HUDEP-2 (cell line): ENCODE results near the gene RAB4A.

ENCODE experiments used
- DNase-seq, 76 experiments: peaks; one replicate each; lab custom pipeline; 2025; ENCODE audit not compliant: unreplicated experiment in 76 of 76; lab: John Stamatoyannopoulos, UW

Gene RAB4A

GRCh38 chr1:229293528-229294204 is 22.8 kb downstream of the RAB4A start:
- DNase-seq = no peak

GRCh38 chr1:229295745-229296144 is 24.8 kb downstream of the RAB4A start:
- no peak for DNase-seq

- no peak for DNase-seq
Observed at GRCh38 chr1:229296541-229296941, 25.6 kb downstream of the RAB4A start.

- no peak for DNase-seq
Observed at GRCh38 chr1:229297746-229298145, 26.8 kb downstream of the RAB4A start.

- no peak for DNase-seq
Observed at GRCh38 chr1:229298420-229298819, 27.5 kb downstream of the RAB4A start.

DNA sequence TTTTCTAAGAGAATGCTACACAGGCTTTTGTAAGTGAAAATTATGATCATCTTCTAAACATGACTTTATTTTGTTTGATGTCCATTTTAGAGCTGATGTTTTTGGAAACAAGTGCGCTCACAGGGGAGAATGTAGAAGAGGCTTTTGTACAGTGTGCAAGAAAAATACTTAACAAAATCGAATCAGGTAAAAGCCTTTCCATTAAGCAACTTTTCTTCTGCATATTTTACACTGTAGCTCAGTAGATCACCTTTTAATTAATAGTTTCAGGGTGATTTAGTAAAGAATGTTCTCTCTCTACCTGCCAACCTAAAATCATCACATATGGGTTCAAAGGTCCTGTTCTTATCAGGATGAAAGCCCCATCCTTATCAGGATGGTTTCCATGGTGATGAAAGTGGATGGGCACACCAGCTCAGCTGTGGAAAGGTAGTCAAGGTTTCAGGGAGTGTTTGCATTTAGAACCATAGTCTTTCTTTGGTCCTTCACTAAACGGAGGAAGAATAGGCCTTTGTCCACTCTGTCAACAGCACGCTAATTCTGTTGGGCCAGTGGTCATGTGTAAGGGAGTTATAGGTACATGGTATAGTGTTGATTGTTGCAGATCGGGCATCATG is 28.1 kb downstream of the RAB4A start:
- DNase-seq = no peak

DNA sequence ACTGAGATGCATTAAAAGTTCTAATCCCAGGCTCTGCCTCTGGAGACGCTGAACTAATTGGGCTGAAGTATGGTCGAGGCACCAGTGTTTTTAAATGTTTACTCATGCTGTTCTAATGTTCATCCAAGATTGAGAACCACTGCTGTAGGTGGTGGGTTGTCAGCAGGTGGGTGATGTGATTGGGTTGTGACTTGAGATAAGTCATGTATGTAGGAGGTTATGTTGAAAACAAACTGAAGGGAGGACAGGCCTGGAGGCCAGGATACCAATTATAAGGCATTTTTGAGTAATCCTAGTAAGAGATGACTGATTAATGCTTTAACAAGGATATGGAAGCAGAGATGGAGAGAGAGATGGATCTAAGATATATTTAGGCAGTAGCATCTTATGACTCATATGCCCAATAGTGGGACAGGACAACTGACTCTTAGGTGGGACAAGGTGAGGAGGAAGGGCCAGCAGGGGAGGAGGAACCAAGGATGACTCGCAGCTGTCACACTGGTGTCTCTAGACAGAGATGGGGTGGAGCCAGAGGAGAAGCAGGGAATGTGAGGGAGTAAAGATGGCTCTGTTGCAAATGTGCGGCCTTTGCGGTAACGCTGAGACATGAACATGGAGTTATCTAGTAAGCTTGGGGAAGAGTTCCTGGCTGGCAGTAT is 29.3 kb downstream of the RAB4A start:
- DNase-seq = no peak

DNA sequence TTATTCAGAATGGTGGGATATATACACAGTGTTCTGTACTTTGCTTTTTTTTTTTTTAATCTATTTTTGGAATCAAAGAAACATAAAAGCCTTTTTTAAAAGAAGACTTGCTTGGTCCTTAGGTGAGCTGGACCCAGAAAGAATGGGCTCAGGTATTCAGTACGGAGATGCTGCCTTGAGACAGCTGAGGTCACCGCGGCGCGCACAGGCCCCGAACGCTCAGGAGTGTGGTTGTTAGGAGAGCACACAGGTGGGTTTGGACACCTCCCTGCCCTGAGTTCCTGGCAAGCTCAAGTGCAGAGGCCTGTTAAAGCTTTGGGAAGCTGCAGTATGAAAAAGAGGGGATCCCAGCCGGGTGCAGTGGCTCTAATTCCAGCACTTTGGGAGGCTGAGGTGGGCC is 31.8 kb downstream of the RAB4A start:
- no peak for DNase-seq

- DNase-seq = no peak
Observed at GRCh38 chr1:229303855-229304254, 32.9 kb downstream of the RAB4A start.

- no peak for DNase-seq
Observed at GRCh38 chr1:229305392-229305791, 34.5 kb downstream of the RAB4A start.

DNA sequence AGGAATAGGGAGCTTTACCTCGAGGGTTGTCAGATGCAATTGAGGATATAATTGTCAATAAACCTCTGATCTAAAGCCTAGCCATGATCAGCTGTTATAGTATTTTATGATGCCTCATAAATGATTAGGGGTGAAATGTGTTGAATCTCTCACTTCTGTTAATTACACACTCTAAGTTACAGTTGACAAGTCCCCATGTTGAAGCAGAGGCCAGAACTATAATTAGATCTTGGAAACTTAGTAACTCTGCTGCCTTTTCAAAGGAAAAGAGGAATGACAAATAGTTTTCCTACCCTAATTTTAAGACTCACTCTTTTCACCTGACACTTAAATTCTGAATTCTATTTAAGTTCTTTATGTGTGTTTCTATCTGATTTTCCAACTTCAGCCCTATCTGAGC is 38.2 kb downstream of the RAB4A start:
- DNase-seq = no peak

DNA sequence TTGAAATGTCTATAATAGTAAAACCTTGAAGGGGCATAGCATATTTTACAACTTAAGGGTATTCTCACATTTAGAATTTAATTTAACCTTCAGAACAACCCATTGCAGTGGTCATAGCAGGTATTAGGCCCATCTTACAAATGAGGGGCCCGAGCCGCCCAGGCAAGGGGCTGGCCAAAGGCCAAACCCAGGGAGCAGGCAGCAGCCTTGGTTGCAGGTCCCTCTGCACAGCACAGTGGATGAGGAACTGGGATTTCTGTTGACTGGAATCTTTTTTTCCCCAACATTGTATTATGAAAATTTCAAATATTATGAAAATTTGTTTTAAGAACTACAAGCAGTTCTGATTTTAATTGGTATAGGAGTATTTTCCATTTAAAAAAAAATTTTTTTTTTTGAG is 38.8 kb downstream of the RAB4A start:
- no peak for DNase-seq

- DNase-seq = no peak
Observed at GRCh38 chr1:229310833-229311232, 39.9 kb downstream of the RAB4A start.

GRCh38 chr1:229316166-229316565 is 45.3 kb downstream of the RAB4A start:
- no peak for DNase-seq

- DNase-seq = no peak
Observed at GRCh38 chr1:229318056-229318455, 47.1 kb downstream of the RAB4A start.

DNA sequence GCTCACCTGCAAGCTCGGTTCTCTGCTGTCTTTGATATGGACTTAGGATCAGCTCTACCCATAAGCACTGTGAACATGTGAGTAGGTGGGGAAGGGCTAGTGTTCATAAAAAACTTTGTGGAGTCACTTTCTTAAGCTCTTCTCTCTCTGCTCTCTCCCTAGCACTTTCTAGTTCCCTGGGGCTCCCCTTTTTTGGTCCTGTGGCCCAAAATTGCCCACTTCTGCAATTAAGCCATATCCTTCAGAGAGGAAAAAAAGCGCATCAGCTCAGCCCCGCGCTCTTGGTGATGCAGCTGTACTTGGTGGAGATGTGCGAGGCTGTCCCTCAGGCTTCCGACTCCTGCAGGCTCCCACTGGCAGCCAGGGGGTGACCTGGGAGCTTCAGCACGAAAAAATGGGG is 48.6 kb downstream of the RAB4A start:
- no peak for DNase-seq

GRCh38 chr1:229323201-229323600 is 52.3 kb downstream of the RAB4A start:
- no peak for DNase-seq

DNA sequence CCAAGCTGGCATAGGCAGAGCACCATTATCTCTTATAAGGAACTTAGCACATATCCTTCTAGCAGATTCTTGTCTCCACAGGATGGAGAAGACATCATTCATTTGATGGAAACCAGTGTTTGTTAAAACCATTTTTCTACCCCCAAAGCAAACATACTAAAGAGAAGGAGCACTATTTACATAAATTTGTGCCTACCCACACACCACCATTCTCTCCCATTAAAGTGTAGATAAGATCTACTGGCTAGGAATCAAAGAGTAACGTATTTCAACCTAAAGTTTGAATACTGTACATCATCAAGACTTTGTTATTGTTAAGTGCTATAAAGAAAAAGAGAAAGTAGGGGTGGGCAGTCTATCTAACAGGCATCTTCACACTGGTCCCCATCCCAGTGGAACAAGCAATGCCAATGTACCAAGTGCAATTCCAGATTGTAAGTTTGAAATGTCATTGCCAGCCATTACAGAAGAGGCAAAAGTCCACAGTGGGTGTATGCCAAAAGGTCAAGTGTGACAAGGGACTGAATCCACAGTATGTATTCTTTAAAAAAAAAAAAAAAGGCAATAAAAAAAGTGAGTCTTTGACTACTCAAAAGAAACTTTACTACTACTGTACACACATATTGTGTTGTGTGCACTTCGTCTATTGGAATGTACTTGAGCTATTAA is 53.1 kb downstream of the RAB4A start:
- DNase-seq = no peak

DNA sequence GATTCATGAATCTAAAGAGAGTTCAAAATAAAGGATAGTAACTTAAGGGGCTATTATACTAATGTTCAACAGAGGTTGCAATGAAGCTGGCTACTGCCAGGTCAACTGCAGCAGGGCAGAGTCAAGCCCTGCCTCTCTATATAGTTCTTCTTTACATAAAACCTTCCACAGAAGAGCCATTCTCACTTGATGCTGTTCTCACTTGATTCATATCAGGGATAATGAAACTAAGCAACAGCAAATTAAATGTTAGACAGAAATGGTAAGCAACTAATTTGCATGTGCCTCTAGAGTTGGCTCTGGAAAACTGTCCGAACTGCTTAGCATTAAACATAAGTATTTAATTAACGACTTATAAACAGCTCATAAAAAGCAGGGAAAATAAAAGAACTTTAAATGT is 54.5 kb downstream of the RAB4A start:
- no peak for DNase-seq

GRCh38 chr1:229325853-229326487 is 55.1 kb downstream of the RAB4A start:
- no peak for DNase-seq

DNA sequence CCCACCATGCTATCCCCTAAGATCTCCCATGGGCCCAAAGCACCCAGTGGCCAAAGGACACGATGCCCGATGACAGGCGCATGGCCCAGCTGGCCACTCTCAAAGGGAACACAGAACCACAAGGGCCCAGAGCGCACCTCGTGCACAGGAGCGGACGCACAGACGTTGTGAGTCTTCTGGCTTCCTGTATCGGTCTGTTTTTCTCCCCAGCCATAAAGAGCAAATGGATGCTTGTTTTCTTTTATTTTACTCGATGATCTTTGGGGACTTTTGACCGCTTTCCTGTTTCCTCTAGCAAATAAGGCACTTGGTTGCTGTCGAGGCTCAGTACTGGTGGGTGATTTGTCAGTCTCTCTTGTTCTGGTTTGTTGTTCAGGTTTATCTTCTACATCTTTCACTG is 55.7 kb downstream of the RAB4A start:
- DNase-seq = no peak
